SK-N-SH (cell line): ENCODE measurements around the gene NPIPA1.
"Not testable (repeated sequence)": the region's sequence is repeated elsewhere in the genome, so short reads cannot be mapped to it uniquely, and the experiment has no call there.

Source experiments
- CTCF ChIP-seq: fragments of 200-600 bp; sonication (generic); IDR thresholded peaks from 2 replicates; pipeline ENCODE4 v1.6.1; 2017; ENCODE audit warnings: antibody characterized with exemption, mild to moderate bottlenecking, moderate library complexity
- PBX3 ChIP-seq: IDR thresholded peaks from 2 replicates; pipeline ENCODE4; 2012
- TAF1 ChIP-seq: IDR thresholded peaks from 2 replicates; pipeline ENCODE4 v1.6.1; 2012; ENCODE audit warnings: low read depth, mild to moderate bottlenecking, low read length, moderate library complexity, borderline replicate concordance

- not testable (repeated sequence) for TF ChIP-seq PBX3, TAF1, CTCF
These were observed 40.1 kb upstream of the NPIPA1 start for GRCh38 chr16:14897006-14897664.
